Measurements from ENCODE around the gene COG3. TPM values are rescaled to one million over a fixed set of nuclear protein-coding genes. Genes with fewer than 3 reads are reported as not detected.
A peak's percentile ranks its signal among the peaks of the same experiment; 100 is the strongest.
"Not testable (repeated sequence)": the region's sequence is repeated elsewhere in the genome, so short reads cannot be mapped to it uniquely, and the experiment has no call there.

The COG3 gene
- polyA plus RNA-seq, 1 donor from 2014 or later, result 90.2 TPM

DNA sequence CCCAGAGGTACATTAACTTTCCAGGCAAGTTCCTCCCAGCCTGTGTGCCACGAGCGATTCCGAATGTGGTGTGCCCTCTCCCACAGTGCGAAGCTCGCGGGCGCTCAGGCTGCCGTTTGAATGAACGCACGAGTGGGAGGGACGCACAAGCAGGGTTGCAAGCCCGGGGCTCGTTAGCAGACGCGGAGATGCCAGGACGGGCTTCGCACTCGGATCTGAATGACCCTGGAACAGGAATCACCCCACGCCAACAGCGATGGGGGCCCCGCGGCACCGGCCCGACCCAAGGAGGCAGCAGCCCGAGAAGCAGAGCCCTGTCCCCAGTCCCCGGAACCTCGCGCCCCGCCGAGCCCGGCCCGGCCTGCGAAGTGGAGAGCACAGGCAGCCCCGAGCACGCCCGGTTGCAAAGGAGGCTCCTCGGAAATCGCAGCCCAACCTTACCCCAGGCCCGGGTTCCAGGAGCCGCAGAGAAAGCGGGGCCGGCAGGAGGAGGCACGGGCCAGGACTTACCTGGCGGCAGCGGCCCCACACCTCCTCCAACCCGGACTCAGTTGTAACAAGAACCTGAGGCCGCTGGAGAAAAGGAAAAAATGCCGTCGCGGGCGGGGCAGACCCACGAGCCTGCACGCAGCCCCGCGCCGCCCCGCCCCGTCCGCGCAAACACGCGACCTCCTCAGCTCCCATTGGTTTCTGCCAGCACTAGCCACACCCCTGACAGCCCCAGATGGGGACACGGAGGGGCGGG lies 46.8 kb upstream of the COG3 start, which contains the start of gene SLC25A30:
Gene SLC25A30, minus strand, starts transcription at position 584 of the 745 bp plus-strand sequence. CDS start 6,948 bp downstream, outside the sequence.
- H3K27ac ChIP-seq (ENCODE audit: low read length), result peak within 1 kb of the TSS; percentile 62

GRCh38 chr13:45419389-45419788 lies 45.4 kb upstream of the COG3 start:
- not testable (repeated sequence) for H3K79me2 ChIP-seq (replicated peaks; ENCODE audit: insufficient read depth, low read length); H2AFZ ChIP-seq (ENCODE audit: low read depth, low read length); H3F3A ChIP-seq (ENCODE audit: insufficient read depth, low read length, poor library complexity, severe bottlenecking); H3K4me2 ChIP-seq (ENCODE audit: low read length); H3K9me2 ChIP-seq (ENCODE audit: insufficient read depth, low read length); H3K9me3 ChIP-seq (ENCODE audit: low read length); H3K4me3 ChIP-seq (ENCODE audit: low read length); H3K27me3 ChIP-seq (ENCODE audit: insufficient read depth, low read depth, low read length); H3K36me3 ChIP-seq (ENCODE audit: insufficient read depth, low read length); H3K27ac ChIP-seq (ENCODE audit: low read length); H3K9ac ChIP-seq (ENCODE audit: low read length); H4K20me1 ChIP-seq (ENCODE audit: insufficient read depth)

More for the DNA sequence above, 46.8 kb upstream of the COG3 start, which contains the start of gene SLC25A30:
- TF ChIP-seq MXI1 (conservative IDR thresholded peaks at IDR 0.05; ENCODE audit: poor library complexity, severe bottlenecking), result peak; percentile 83
- TF ChIP-seq POLR2AphosphoS5 (IDR thresholded peaks at IDR 0.05), result peak; percentile 53
- no peak for TF ChIP-seq CTCF (IDR thresholded peaks at IDR 0.05; ENCODE audit: poor library complexity, severe bottlenecking)
- TF ChIP-seq REST (IDR thresholded peaks at IDR 0.05; ENCODE audit: borderline replicate concordance), result peak; percentile 39
- TF ChIP-seq RAD21 (conservative IDR thresholded peaks at IDR 0.05), result no peak
- Histone ChIP-seq H2AFZ (ENCODE audit: low read depth, low read length) (peak within 1 kb of the TSS; percentile 69), H3K4me3 (ENCODE audit: low read length) (peak within 1 kb of the TSS; percentile 92), H4K20me1 (ENCODE audit: insufficient read depth) (no peaks in the 10 kb centered on the region), H3K9ac (ENCODE audit: low read length) (peak within 1 kb of the TSS; percentile 72), H3K9me2 (ENCODE audit: insufficient read depth, low read length) (no peaks in the 10 kb centered on the region), H3K79me2 (replicated peaks; ENCODE audit: insufficient read depth, low read length) (no peaks in the 10 kb centered on the region), H3K27me3 (ENCODE audit: insufficient read depth, low read depth, low read length) (no peaks in the 10 kb centered on the region), H3K36me3 (ENCODE audit: insufficient read depth, low read length) (no peaks in the 10 kb centered on the region), H3K4me2 (ENCODE audit: low read length) (peak within 1 kb of the TSS; percentile 69), H3F3A (ENCODE audit: insufficient read depth, low read length, poor library complexity, severe bottlenecking) (no peaks in the 10 kb centered on the region), H3K9me3 (ENCODE audit: low read length) (no peaks in the 10 kb centered on the region)

GRCh38 chr13:45419945-45420344 lies 44.8 kb upstream of the COG3 start:
- TF ChIP-seq EZH2 (IDR thresholded peaks at IDR 0.05; ENCODE audit: borderline replicate concordance, insufficient read depth, low read length, poor library complexity, severe bottlenecking) (no peak), RAD21 (conservative IDR thresholded peaks at IDR 0.05) (no peak), MXI1 (conservative IDR thresholded peaks at IDR 0.05; ENCODE audit: poor library complexity, severe bottlenecking) (no peak), CTCF (IDR thresholded peaks at IDR 0.05; ENCODE audit: poor library complexity, severe bottlenecking) (no peak), SMC3 (conservative IDR thresholded peaks at IDR 0.05; ENCODE audit: poor library complexity) (no peak), POLR2AphosphoS5 (IDR thresholded peaks at IDR 0.05) (no peak), REST (IDR thresholded peaks at IDR 0.05; ENCODE audit: borderline replicate concordance) (no peak), TAF1 (IDR thresholded peaks at IDR 0.05; ENCODE audit: low read depth) (no peak), EP300 (conservative IDR thresholded peaks at IDR 0.05; ENCODE audit: poor library complexity, severe bottlenecking) (no peak)
- Histone ChIP-seq H3K27me3 (ENCODE audit: insufficient read depth, low read depth, low read length) (no peaks in the 10 kb centered on the region), H3K4me3 (ENCODE audit: low read length) (no peak overlapping the region), H3K27ac (ENCODE audit: low read length) (no peak overlapping the region), H3F3A (ENCODE audit: insufficient read depth, low read length, poor library complexity, severe bottlenecking) (no peaks in the 10 kb centered on the region), H3K9ac (ENCODE audit: low read length) (no peak overlapping the region), H3K9me2 (ENCODE audit: insufficient read depth, low read length) (no peaks in the 10 kb centered on the region), H3K36me3 (ENCODE audit: insufficient read depth, low read length) (no peaks in the 10 kb centered on the region), H3K4me2 (ENCODE audit: low read length) (no peak overlapping the region), H2AFZ (ENCODE audit: low read depth, low read length) (no peak overlapping the region), H4K20me1 (ENCODE audit: insufficient read depth) (no peaks in the 10 kb centered on the region), H3K79me2 (replicated peaks; ENCODE audit: insufficient read depth, low read length) (no peaks in the 10 kb centered on the region), H3K9me3 (ENCODE audit: low read length) (no peaks in the 10 kb centered on the region)

All from neural cell (in vitro differentiated cells).